Measurements from ENCODE around the gene NFYC.
A peak's percentile ranks its signal among the peaks of the same experiment; 100 is the strongest.

The NFYC gene

DNA sequence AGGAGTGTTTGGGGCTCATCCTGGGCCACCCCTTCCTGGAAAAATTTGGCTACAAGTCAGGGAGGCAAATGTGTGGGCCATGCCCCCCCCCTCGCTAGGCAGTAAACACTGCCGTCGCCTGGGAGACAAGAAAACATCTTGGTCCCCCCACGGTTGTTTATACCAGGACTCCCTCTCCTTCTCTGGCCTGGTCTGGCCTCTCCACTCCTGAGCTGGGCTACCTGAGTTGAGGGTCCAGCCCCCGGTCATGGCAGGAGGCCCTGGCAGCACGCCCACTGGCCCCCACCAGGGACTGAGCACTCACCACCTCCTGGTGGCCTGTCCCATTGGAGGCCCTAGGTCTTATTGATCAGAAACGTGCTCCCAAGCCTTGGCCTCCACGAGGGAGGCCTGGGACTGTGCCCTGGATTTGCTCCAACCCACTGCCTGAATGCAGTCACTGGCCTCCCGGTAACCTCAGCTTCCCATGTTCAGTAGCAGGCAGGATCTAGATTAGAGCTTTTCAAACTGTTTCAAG, 107.9 kb downstream of the NFYC start:
- H3K4me1 ChIP-seq (ENCODE audit: insufficient read depth, low read length) = peaks cover 27% of the 10 kb centered on the region
- no peak overlapping the region for H3K9ac ChIP-seq (ENCODE audit: low read depth, low read length)
- H3K36me3 ChIP-seq (ENCODE audit: insufficient read depth, low read length) = no peaks in the 10 kb centered on the region
- no peaks in the 10 kb centered on the region for H3K9me3 ChIP-seq (ENCODE audit: control insufficient read depth, insufficient read depth, low read length)

DNA sequence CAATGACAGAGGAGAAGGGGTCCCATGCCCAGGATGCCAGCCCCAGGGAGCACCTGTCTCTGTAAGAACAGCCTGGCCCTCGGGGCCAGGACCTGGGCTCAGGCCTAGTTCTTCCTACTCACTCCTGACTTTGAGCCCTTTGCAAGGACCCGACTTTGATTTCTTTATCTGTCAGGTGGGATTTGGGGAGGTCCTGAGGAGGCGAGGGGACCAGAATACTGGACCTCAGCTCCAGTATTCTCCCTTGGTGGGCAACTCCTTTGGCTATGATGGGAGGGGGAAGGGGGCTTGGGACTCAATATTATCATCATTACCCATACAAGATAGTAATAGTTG, 110.2 kb downstream of the NFYC start:
- no peaks in the 10 kb centered on the region for H3K9me3 ChIP-seq (ENCODE audit: control insufficient read depth, insufficient read depth, low read length)
- H3K36me3 ChIP-seq (ENCODE audit: insufficient read depth, low read length) = no peaks in the 10 kb centered on the region
- H3K4me1 ChIP-seq (ENCODE audit: insufficient read depth, low read length) = peaks cover 29% of the 10 kb centered on the region
- no peak overlapping the region for H3K9ac ChIP-seq (ENCODE audit: low read depth, low read length)

DNA sequence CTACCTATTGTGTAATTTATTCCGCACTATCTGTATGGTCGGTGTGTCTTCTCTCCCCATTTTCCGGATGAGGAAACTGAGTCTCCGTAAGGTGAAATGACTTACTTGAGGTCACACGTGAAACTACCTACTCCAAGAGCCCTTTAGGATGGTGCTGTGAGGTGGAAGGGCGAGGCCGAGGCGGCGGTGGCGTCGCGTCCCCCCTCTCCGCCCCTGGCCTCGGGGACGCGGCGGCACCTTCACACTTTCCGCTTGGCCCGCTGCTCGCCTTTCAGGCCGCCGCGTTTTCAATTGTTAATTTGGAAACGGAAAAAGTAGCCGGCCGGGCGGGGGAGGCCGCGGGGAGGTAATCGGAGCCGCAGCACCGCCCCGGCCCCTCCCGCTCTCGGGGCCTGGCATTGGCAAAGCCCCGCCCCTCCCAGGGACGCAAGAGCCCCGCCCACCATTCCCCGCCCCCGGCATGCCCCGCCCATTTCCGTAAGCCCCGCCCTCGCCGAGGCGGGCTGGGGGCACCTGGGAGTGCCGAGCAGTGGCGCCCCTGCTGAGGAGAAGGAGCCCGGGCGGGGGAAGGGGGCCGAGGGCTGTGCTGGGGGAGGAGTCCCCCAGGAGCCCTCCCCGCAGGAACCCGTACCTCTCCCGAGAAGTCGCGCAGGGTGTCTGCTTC, 110.7 kb downstream of the NFYC start:
- H3K9ac ChIP-seq (ENCODE audit: low read depth, low read length) = peak overlapping the region; percentile 39; the same call in 1 of the 2 replicates
- no peaks in the 10 kb centered on the region for H3K36me3 ChIP-seq (ENCODE audit: insufficient read depth, low read length)
- peaks cover 34% of the 10 kb centered on the region for H3K4me1 ChIP-seq (ENCODE audit: insufficient read depth, low read length)
- H3K9me3 ChIP-seq (ENCODE audit: control insufficient read depth, insufficient read depth, low read length) = no peaks in the 10 kb centered on the region

- Histone ChIP-seq H3K36me3 (ENCODE audit: insufficient read depth, low read length) (no peaks in the 10 kb centered on the region), H3K9me3 (ENCODE audit: control insufficient read depth, insufficient read depth, low read length) (no peaks in the 10 kb centered on the region), H3K9ac (ENCODE audit: low read depth, low read length) (peak overlapping the region; percentile 39; the same call in 1 of the 2 replicates), H3K4me1 (ENCODE audit: insufficient read depth, low read length) (peaks cover 39% of the 10 kb centered on the region)
Observed at GRCh38 chr1:40802742-40803113, 111.2 kb downstream of the NFYC start.

GRCh38 chr1:40803447-40803846, 111.9 kb downstream of the NFYC start:
- Histone ChIP-seq H3K4me1 (ENCODE audit: insufficient read depth, low read length) (peaks cover 42% of the 10 kb centered on the region), H3K9me3 (ENCODE audit: control insufficient read depth, insufficient read depth, low read length) (no peaks in the 10 kb centered on the region)

DNA sequence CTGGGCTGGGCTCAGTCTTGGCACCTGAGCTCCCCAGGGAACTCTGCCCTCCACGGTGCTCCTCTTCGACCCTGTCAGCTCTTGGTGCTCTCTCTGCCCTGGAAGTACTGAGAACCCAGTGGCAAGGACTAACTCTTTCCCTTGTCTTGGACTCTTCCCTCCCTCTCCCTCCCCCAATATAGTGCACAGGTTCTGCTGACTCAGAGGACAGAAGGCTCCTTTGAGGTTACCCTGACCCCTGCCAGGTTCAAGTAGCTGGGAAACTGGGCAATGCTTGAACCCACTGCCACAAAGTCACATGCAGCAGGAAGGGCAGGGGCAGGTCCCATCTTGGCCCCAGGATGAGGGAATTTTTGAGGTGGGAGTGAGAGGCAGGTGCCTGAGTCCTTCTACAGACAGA, 112.4 kb downstream of the NFYC start:
- Histone ChIP-seq H3K36me3 (ENCODE audit: insufficient read depth, low read length) (no peaks in the 10 kb centered on the region), H3K9me3 (ENCODE audit: control insufficient read depth, insufficient read depth, low read length) (no peaks in the 10 kb centered on the region), H3K9ac (ENCODE audit: low read depth, low read length) (no peak overlapping the region), H3K4me1 (ENCODE audit: insufficient read depth, low read length) (peaks cover 42% of the 10 kb centered on the region)

More at GRCh38 chr1:40803447-40803846, 111.9 kb downstream of the NFYC start:
- H3K9ac ChIP-seq (ENCODE audit: low read depth, low read length) = no peak overlapping the region
- H3K36me3 ChIP-seq (ENCODE audit: insufficient read depth, low read length) = no peaks in the 10 kb centered on the region

DNA sequence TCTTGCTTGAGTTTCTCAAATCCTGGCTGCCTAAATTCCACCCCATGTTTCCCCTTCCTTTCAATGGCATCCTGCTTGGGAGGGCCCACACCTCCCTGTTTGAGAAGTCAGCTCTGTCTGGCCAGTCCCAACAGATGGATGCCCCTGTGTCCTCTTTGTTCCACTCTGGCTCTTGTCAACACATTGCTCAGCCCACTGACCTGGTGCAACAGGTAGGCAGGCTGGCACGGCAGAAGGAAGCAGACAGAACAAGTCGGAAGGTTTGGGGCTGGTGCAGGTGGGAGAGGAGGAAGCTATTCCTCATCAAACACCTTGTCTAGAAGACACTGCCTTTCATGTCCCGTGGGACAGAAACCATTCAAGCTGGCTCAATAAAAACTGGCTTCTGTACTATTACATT, 114.7 kb downstream of the NFYC start:
- Histone ChIP-seq H3K9me3 (ENCODE audit: control insufficient read depth, insufficient read depth, low read length) (no peaks in the 10 kb centered on the region), H3K36me3 (ENCODE audit: insufficient read depth, low read length) (no peaks in the 10 kb centered on the region), H3K9ac (ENCODE audit: low read depth, low read length) (no peak overlapping the region), H3K4me1 (ENCODE audit: insufficient read depth, low read length) (peaks cover 37% of the 10 kb centered on the region)

- no peaks in the 10 kb centered on the region for H3K9me3 ChIP-seq (ENCODE audit: control insufficient read depth, insufficient read depth, low read length)
- H3K9ac ChIP-seq (ENCODE audit: low read depth, low read length) = no peak overlapping the region; the same call in 1 of the 2 replicates
- H3K36me3 ChIP-seq (ENCODE audit: insufficient read depth, low read length) = no peaks in the 10 kb centered on the region
- peaks cover 34% of the 10 kb centered on the region for H3K4me1 ChIP-seq (ENCODE audit: insufficient read depth, low read length)
Observed at GRCh38 chr1:40806731-40807695, 115.5 kb downstream of the NFYC start.

- H3K36me3 ChIP-seq (ENCODE audit: insufficient read depth, low read length) = no peaks in the 10 kb centered on the region
- H3K4me1 ChIP-seq (ENCODE audit: insufficient read depth, low read length) = peaks cover 29% of the 10 kb centered on the region
- no peaks in the 10 kb centered on the region for H3K9me3 ChIP-seq (ENCODE audit: control insufficient read depth, insufficient read depth, low read length)
- no peak overlapping the region for H3K9ac ChIP-seq (ENCODE audit: low read depth, low read length)
Observed at GRCh38 chr1:40808002-40808401, 116.5 kb downstream of the NFYC start.

DNA sequence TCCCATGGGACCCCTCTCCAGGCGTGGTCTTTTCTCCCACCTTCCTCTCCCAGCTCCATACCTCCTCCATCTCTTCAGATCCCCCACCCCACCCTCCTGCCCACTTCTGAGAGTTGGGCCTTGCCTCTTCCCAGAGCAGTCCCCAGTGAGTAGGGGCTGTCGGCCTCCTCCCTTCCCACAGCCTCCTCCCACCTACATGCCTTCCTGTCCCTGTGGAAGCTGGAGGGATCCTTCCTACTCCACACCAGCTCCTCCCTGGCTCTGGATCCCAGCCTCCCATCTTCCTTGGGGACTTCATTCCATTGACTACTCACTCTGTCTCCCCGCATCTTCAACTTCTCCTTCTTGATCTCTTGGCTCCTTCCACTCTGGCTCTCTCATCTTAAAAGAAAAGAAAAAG, 116.9 kb downstream of the NFYC start:
- Histone ChIP-seq H3K9me3 (ENCODE audit: control insufficient read depth, insufficient read depth, low read length) (no peaks in the 10 kb centered on the region), H3K36me3 (ENCODE audit: insufficient read depth, low read length) (no peaks in the 10 kb centered on the region), H3K4me1 (ENCODE audit: insufficient read depth, low read length) (peaks cover 25% of the 10 kb centered on the region), H3K9ac (ENCODE audit: low read depth, low read length) (no peak overlapping the region)

DNA sequence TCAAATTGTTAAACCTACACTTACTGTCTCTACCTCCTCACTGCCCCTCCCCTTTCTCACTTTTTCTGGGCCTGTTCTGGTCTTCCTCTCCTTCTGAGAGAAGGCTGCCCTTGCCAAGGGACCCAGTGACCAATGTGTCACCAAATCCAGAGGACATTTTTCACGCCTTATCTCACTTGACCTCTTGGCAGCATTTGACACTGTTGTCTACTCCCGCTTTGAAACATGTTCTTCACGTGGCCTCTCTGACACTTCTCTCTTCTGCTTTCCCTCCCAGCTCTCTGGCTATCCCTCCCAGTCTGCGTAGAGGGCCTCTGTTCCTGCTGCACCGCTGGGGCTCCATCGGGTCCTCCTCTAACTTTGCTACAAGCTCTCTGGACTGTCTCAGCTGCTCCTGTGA, 117.4 kb downstream of the NFYC start:
- H3K36me3 ChIP-seq (ENCODE audit: insufficient read depth, low read length) = no peaks in the 10 kb centered on the region
- peaks cover 21% of the 10 kb centered on the region for H3K4me1 ChIP-seq (ENCODE audit: insufficient read depth, low read length)
- no peak overlapping the region for H3K9ac ChIP-seq (ENCODE audit: low read depth, low read length)

DNA sequence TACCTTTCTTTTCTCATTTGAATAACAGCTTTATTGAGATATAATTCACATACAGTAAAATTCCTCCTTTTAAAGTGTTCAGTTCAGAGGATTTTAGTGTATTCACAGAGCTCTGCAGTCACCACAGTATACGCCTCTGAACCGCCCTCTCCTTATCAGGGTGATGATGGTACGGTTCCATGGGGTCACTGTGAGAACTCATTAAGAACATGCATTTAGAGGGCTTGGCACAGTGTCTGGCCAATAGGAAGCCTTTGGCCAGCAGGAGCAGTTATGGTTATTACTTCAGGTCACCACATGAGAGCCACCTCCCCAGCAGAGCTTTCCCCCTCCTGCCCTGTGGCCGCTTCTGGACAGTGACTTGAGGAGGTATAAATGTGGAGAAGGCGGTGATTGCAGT, 119.4 kb downstream of the NFYC start:
- Histone ChIP-seq H3K36me3 (ENCODE audit: insufficient read depth, low read length) (no peaks in the 10 kb centered on the region), H3K4me1 (ENCODE audit: insufficient read depth, low read length) (peaks cover 15% of the 10 kb centered on the region), H3K9ac (ENCODE audit: low read depth, low read length) (no peak overlapping the region), H3K9me3 (ENCODE audit: control insufficient read depth, insufficient read depth, low read length) (no peaks in the 10 kb centered on the region)

More for the DNA sequence above, 117.4 kb downstream of the NFYC start:
- H3K9me3 ChIP-seq (ENCODE audit: control insufficient read depth, insufficient read depth, low read length) = no peaks in the 10 kb centered on the region

GRCh38 chr1:40815420-40815819, 123.9 kb downstream of the NFYC start:
- Histone ChIP-seq H3K36me3 (ENCODE audit: insufficient read depth, low read length) (no peaks in the 10 kb centered on the region), H3K4me1 (ENCODE audit: insufficient read depth, low read length) (no peaks in the 10 kb centered on the region), H3K9ac (ENCODE audit: low read depth, low read length) (no peak overlapping the region), H3K9me3 (ENCODE audit: control insufficient read depth, insufficient read depth, low read length) (no peaks in the 10 kb centered on the region)

GRCh38 chr1:40817791-40818263, 126.3 kb downstream of the NFYC start:
- Histone ChIP-seq H3K9me3 (ENCODE audit: control insufficient read depth, insufficient read depth, low read length) (no peaks in the 10 kb centered on the region), H3K4me1 (ENCODE audit: insufficient read depth, low read length) (no peaks in the 10 kb centered on the region), H3K36me3 (ENCODE audit: insufficient read depth, low read length) (no peaks in the 10 kb centered on the region), H3K9ac (ENCODE audit: low read depth, low read length) (peak overlapping the region; percentile 69; the same call in 1 of the 2 replicates)
